ENCODE data around the gene C1orf167.

C1orf167 gene

GRCh38 chr1:11736746-11737639 is 25.0 kb upstream of the C1orf167 start:
- DNase-seq, result peak; percentile 42

- no peak for DNase-seq
Observed at GRCh38 chr1:11738096-11738495, 23.9 kb upstream of the C1orf167 start.

GRCh38 chr1:11738783-11739182 is 23.2 kb upstream of the C1orf167 start:
- no peak for DNase-seq

- DNase-seq, result no peak
Observed at GRCh38 chr1:11740258-11741192, 21.5 kb upstream of the C1orf167 start.

- DNase-seq, result no peak
Observed at GRCh38 chr1:11741482-11741881, 20.5 kb upstream of the C1orf167 start.

GRCh38 chr1:11741919-11742558 is 20.0 kb upstream of the C1orf167 start:
- no peak for DNase-seq

GRCh38 chr1:11744287-11744686 is 17.7 kb upstream of the C1orf167 start:
- no peak for DNase-seq

- no peak for DNase-seq
Observed at GRCh38 chr1:11746092-11746491, 15.9 kb upstream of the C1orf167 start.

- no peak for DNase-seq
Observed at GRCh38 chr1:11746795-11747487, 15.1 kb upstream of the C1orf167 start.

GRCh38 chr1:11748294-11749202 is 13.4 kb upstream of the C1orf167 start:
- no peak for DNase-seq

GRCh38 chr1:11749203-11749689 is 12.7 kb upstream of the C1orf167 start:
- peak; percentile 10 for DNase-seq

- no peak for DNase-seq
Observed at GRCh38 chr1:11749996-11750395, 12.0 kb upstream of the C1orf167 start.

- no peak for DNase-seq
Observed at GRCh38 chr1:11751087-11751486, 10.9 kb upstream of the C1orf167 start.

GRCh38 chr1:11752359-11753088 is 9.5 kb upstream of the C1orf167 start:
- no peak for DNase-seq

- DNase-seq, result no peak
Observed at GRCh38 chr1:11753555-11754208, 8.3 kb upstream of the C1orf167 start.

- DNase-seq, result no peak
Observed at GRCh38 chr1:11757047-11757446, 4.9 kb upstream of the C1orf167 start.

GRCh38 chr1:11759791-11760190 is 2.2 kb upstream of the C1orf167 start:
- DNase-seq, result no peak

GRCh38 chr1:11761285-11761684 is 708 bp upstream of the C1orf167 start:
- no peak for DNase-seq

GRCh38 chr1:11764115-11764514 is 2.1 kb downstream of the C1orf167 start:
- DNase-seq, result no peak

- DNase-seq, result no peak
Observed at GRCh38 chr1:11764519-11764918, 2.5 kb downstream of the C1orf167 start.

Data from midbrain (tissue), 1 donor.